HG03342 (cell line): Measurements from ENCODE around the gene SGK1.
"Not testable (repeated sequence)": the region's sequence is repeated elsewhere in the genome, so short reads cannot be mapped to it uniquely, and the experiment has no call there.

ENCODE experiments used
- ATAC-seq: cut with Tn5 transposase; IDR thresholded peaks from one replicate; pipeline ENCODE4 v1.9.1; 2021; ENCODE audit warnings: mild to moderate bottlenecking, moderate library complexity; ENCODE audit not compliant: unreplicated experiment

SGK1 gene

GRCh38 chr6:134255280-134255679 lies 62.6 kb downstream of the SGK1 start:
- ATAC-seq, result not testable (repeated sequence)

- ATAC-seq, result no peak
Measured at GRCh38 chr6:134254118-134254517, 63.8 kb downstream of the SGK1 start.

GRCh38 chr6:134253681-134254080 lies 64.2 kb downstream of the SGK1 start:
- no peak for ATAC-seq

- ATAC-seq, result no peak
Measured at GRCh38 chr6:134251320-134251719, 66.6 kb downstream of the SGK1 start.

GRCh38 chr6:134250776-134251175 lies 67.1 kb downstream of the SGK1 start:
- no peak for ATAC-seq

- ATAC-seq, result no peak
Measured at GRCh38 chr6:134249759-134250602, 67.9 kb downstream of the SGK1 start.

GRCh38 chr6:134249239-134249758 lies 68.6 kb downstream of the SGK1 start:
- ATAC-seq, result no peak

GRCh38 chr6:134247844-134248580 lies 69.9 kb downstream of the SGK1 start:
- no peak for ATAC-seq

- peak; percentile 92 for ATAC-seq
Measured at GRCh38 chr6:134247231-134247833, 70.6 kb downstream of the SGK1 start.

- ATAC-seq, result no peak
Measured at GRCh38 chr6:134245706-134246105, 72.2 kb downstream of the SGK1 start.

GRCh38 chr6:134245041-134245440 lies 72.9 kb downstream of the SGK1 start:
- ATAC-seq, result no peak

GRCh38 chr6:134240665-134241431 lies 77.1 kb downstream of the SGK1 start:
- ATAC-seq, result no peak

GRCh38 chr6:134238960-134239795 lies 78.7 kb downstream of the SGK1 start:
- no peak for ATAC-seq

- ATAC-seq, result no peak
Measured at GRCh38 chr6:134238006-134238405, 79.9 kb downstream of the SGK1 start.

GRCh38 chr6:134235937-134236751 lies 81.8 kb downstream of the SGK1 start:
- peak; percentile 98 for ATAC-seq

GRCh38 chr6:134235334-134235733 lies 82.6 kb downstream of the SGK1 start:
- not testable (repeated sequence) for ATAC-seq

- ATAC-seq, result no peak
Measured at GRCh38 chr6:134233180-134233955, 84.5 kb downstream of the SGK1 start.

GRCh38 chr6:134230940-134231339 lies 87.0 kb downstream of the SGK1 start:
- no peak for ATAC-seq
